ENCODE results near the gene SERHL2. TPM values are rescaled to one million over a fixed set of nuclear protein-coding genes. Genes with fewer than 3 reads are reported as not detected.

The SERHL2 gene
- total RNA-seq, 1 experiment from 2014 or later: 0.61 TPM

- DNase-seq: no peak
- TF ChIP-seq CTCF (IDR thresholded peaks at IDR 0.05; ENCODE audit: insufficient read depth in 1 of 2, low read depth in 1 of 2, low read length in 1 of 2, severe bottlenecking in 1 of 2, unreplicated experiment in 1 of 2): no peak
- Histone ChIP-seq H3K27me3 (replicated peaks; ENCODE audit: control insufficient read depth, insufficient read depth, low read length) (no peaks in the 10 kb centered on the region), H3K36me3 (ENCODE audit: control insufficient read depth, insufficient read depth, low read length) (peaks cover 5% of the 10 kb centered on the region), H3K4me3 (ENCODE audit: low read depth, low read length) (no peak overlapping the region), H3K9me3 (no peaks in the 10 kb centered on the region), H3K4me1 (peaks cover 5% of the 10 kb centered on the region; the same call in 1 of the 2 replicates)
- BruUV-seq (replicated peaks): no TSS peak
- Mint-ChIP-seq H3K4me1 (ENCODE audit: low read depth, unreplicated experiment) (peaks cover 8% of the 10 kb centered on the region), H3K9me3 (ENCODE audit: unreplicated experiment) (no peaks in the 10 kb centered on the region), H3K4me3 (ENCODE audit: unreplicated experiment) (no peak overlapping the region), H3K27me3 (ENCODE audit: insufficient read depth, unreplicated experiment) (no peaks in the 10 kb centered on the region), H3K36me3 (ENCODE audit: insufficient read depth, unreplicated experiment) (peaks cover 56% of the 10 kb centered on the region), H3K27ac (ENCODE audit: unreplicated experiment) (no peak overlapping the region)
- ChIA-PET POLR2A (no interaction called here), CTCF (no interaction called here)
- intact Hi-C loops (cut with micrococcal nuclease; ENCODE audit: unreplicated experiment): loop anchor here (10.0 kb wide), 1 partner anchor 543 kb away; the partner anchor contains the start of genes NAGA, PHETA2 and SMDT1
Observed at GRCh38 chr22:42617155-42617983, 63.6 kb downstream of the SERHL2 start.

GRCh38 chr22:42619261-42620063, 65.7 kb downstream of the SERHL2 start:
- TF ChIP-seq CTCF (IDR thresholded peaks at IDR 0.05; ENCODE audit: insufficient read depth in 1 of 2, low read depth in 1 of 2, low read length in 1 of 2, severe bottlenecking in 1 of 2, unreplicated experiment in 1 of 2): no peak
- ChIA-PET POLR2A (no interaction called here), CTCF (interaction anchor here (0.6 kb wide), 1 partner anchor 19 kb away, joined by 4 read pairs; no protein-coding TSS in a partner anchor)
- TSS peak; percentile 31 for BruUV-seq (replicated peaks)
- Mint-ChIP-seq H3K9me3 (ENCODE audit: unreplicated experiment) (no peaks in the 10 kb centered on the region), H3K27ac (ENCODE audit: unreplicated experiment) (no peak overlapping the region), H3K4me1 (ENCODE audit: low read depth, unreplicated experiment) (no peaks in the 10 kb centered on the region), H3K4me3 (ENCODE audit: unreplicated experiment) (no peak overlapping the region), H3K36me3 (ENCODE audit: insufficient read depth, unreplicated experiment) (peaks cover 49% of the 10 kb centered on the region), H3K27me3 (ENCODE audit: insufficient read depth, unreplicated experiment) (no peaks in the 10 kb centered on the region)
- Histone ChIP-seq H3K4me3 (ENCODE audit: low read depth, low read length) (no peak overlapping the region), H3K9me3 (no peaks in the 10 kb centered on the region), H3K36me3 (ENCODE audit: control insufficient read depth, insufficient read depth, low read length) (peaks cover 7% of the 10 kb centered on the region), H3K27me3 (replicated peaks; ENCODE audit: control insufficient read depth, insufficient read depth, low read length) (no peaks in the 10 kb centered on the region), H3K4me1 (no peaks in the 10 kb centered on the region)
- intact Hi-C loops (cut with micrococcal nuclease; ENCODE audit: unreplicated experiment): loop anchor here (10.0 kb wide), 2 partner anchors 65 to 545 kb away; partner anchors contain the start of genes NAGA, PHETA2 and SMDT1
- DNase-seq: no peak

GRCh38 chr22:42620084-42620483, 66.3 kb downstream of the SERHL2 start:
- ChIA-PET POLR2A (no interaction called here), CTCF (no interaction called here)

More at GRCh38 chr22:42620084-42620483, 66.3 kb downstream of the SERHL2 start:
- no peak overlapping the region for H3K27ac Mint-ChIP-seq (ENCODE audit: unreplicated experiment)
- peaks cover 7% of the 10 kb centered on the region for H3K36me3 ChIP-seq (ENCODE audit: control insufficient read depth, insufficient read depth, low read length)
- no TSS peak for BruUV-seq (replicated peaks)
- H3K4me3 ChIP-seq (ENCODE audit: low read depth, low read length): no peak overlapping the region
- no peaks in the 10 kb centered on the region for H3K27me3 Mint-ChIP-seq (ENCODE audit: insufficient read depth, unreplicated experiment)
- H3K4me1 Mint-ChIP-seq (ENCODE audit: low read depth, unreplicated experiment): no peaks in the 10 kb centered on the region
- no peak for DNase-seq
- intact Hi-C loops (cut with micrococcal nuclease; ENCODE audit: unreplicated experiment): loop anchor here (10.0 kb wide), 1 partner anchor 65 kb away; no protein-coding TSS in a partner anchor
- no peaks in the 10 kb centered on the region for H3K4me1 ChIP-seq
- no peaks in the 10 kb centered on the region for H3K9me3 Mint-ChIP-seq (ENCODE audit: unreplicated experiment)
- TF ChIP-seq CTCF (IDR thresholded peaks at IDR 0.05; ENCODE audit: insufficient read depth in 1 of 2, low read depth in 1 of 2, low read length in 1 of 2, severe bottlenecking in 1 of 2, unreplicated experiment in 1 of 2): no peak
- H3K4me3 Mint-ChIP-seq (ENCODE audit: unreplicated experiment): no peak overlapping the region
- peaks cover 44% of the 10 kb centered on the region for H3K36me3 Mint-ChIP-seq (ENCODE audit: insufficient read depth, unreplicated experiment)
- no peaks in the 10 kb centered on the region for H3K9me3 ChIP-seq
- no peaks in the 10 kb centered on the region for H3K27me3 ChIP-seq (replicated peaks; ENCODE audit: control insufficient read depth, insufficient read depth, low read length)
